ENCODE measurements around the gene DNAJC12. TPM values are rescaled to one million over a fixed set of nuclear protein-coding genes. Genes with fewer than 3 reads are reported as not detected.
"Not testable (repeated sequence)": the region's sequence is repeated elsewhere in the genome, so short reads cannot be mapped to it uniquely, and the experiment has no call there.

DNAJC12 gene
- 33.6 TPM for polyA plus RNA-seq (2012; ENCODE audit: insufficient read depth, insufficient read length, low read depth)

DNA sequence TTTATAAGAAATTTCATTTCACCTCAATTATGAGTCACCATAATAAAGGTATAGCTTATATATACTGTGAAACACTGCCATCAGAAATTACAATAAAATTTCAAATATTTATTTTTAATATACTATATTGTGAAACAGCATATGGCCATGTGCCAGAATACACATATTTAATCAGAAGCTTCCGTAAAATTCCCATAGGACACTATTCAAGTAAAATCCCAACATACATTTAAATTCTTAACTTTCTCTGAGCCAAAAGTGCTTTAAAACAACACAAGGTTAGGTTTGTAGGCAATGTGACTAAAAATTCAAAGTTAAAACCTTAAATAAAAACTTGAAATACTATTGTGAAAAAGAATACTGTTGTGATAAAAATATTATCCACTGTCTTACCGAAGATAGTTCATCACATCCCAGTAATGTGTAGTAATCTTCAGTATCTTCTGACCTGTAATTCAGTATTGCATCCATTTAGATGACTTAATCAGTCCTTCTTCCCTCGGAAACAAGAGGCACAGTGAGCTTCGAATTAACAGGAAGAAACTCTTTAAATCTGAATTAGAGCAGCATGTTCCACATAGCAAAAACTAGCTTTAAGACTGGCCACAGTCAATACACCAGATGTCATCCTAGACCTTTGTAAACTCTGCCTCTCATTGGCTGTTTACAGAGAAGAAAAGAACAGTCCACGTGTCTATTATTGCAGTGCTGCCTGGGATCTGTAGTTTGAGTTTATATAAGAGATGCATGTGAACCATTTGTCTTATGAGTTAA lies at the start of gene DNAJC12:
DNAJC12 (minus strand) TSS at position 648 of the 774 bp plus-strand sequence; CDS start at position 471, 177 bp downstream.
- Histone ChIP-seq H3K4me1 (peaks cover 15% of the 10 kb centered on the region), H3K4me3 (ENCODE audit: low read depth, low read length) (peak within 1 kb of the TSS; percentile 83), H3K9me3 (no peaks in the 10 kb centered on the region), H3K36me3 (no peaks in the 10 kb centered on the region), H3K27me3 (no peaks in the 10 kb centered on the region)
- peak; percentile 23 for DNase-seq
- TF ChIP-seq, protein P1, sequence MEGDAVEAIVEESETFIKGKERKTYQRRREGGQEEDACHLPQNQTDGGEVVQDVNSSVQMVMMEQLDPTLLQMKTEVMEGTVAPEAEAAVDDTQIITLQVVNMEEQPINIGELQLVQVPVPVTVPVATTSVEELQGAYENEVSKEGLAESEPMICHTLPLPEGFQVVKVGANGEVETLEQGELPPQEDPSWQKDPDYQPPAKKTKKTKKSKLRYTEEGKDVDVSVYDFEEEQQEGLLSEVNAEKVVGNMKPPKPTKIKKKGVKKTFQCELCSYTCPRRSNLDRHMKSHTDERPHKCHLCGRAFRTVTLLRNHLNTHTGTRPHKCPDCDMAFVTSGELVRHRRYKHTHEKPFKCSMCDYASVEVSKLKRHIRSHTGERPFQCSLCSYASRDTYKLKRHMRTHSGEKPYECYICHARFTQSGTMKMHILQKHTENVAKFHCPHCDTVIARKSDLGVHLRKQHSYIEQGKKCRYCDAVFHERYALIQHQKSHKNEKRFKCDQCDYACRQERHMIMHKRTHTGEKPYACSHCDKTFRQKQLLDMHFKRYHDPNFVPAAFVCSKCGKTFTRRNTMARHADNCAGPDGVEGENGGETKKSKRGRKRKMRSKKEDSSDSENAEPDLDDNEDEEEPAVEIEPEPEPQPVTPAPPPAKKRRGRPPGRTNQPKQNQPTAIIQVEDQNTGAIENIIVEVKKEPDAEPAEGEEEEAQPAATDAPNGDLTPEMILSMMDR (IDR thresholded peaks at IDR 0.05; ENCODE audit: low read depth, low read length) = no peak

DNA sequence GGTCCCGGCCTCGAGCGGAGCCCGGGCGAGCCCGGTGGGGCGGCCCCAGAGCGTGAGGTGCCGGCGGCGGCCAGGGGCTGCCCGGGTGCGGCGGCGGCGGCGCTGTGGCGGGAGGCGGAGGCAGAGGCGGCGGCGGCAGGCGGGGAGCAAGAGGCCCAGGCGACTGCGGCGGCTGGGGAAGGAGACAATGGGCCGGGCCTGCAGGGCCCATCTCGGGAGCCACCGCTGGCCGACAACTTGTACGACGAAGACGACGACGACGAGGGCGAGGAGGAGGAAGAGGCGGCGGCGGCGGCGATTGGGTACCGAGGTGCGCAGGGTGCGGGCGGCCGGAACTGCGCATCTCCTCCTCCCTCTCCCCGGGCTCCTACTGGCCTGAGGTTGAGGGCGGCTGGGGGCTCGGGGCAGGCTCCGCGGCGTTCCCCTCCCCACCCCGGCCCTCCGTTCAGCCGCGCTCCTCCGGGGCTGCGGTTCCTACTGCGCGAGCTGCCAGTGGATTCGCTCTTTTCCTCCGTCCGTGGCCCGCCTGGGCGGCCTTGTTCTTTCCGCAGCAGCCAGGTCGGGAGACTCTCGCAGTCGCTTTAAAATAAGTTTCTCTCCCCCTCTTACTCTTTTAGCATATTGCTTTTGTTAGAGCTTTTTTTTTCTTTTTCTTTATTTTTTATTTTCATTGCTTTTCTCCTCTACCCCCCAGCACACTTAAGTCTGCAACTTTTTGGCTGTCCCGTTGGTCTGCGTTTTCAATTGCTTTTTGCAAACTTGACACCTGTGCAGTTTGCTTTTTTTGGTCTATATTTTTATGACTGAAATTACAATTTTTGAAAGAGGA lies 47.1 kb upstream of the DNAJC12 start:
- H3K36me3 ChIP-seq = peaks cover 29% of the 10 kb centered on the region
- TF ChIP-seq, protein P1 (IDR thresholded peaks at IDR 0.05; ENCODE audit: low read depth, low read length) = no peak
- no peaks in the 10 kb centered on the region for H3K27me3 ChIP-seq

DNA sequence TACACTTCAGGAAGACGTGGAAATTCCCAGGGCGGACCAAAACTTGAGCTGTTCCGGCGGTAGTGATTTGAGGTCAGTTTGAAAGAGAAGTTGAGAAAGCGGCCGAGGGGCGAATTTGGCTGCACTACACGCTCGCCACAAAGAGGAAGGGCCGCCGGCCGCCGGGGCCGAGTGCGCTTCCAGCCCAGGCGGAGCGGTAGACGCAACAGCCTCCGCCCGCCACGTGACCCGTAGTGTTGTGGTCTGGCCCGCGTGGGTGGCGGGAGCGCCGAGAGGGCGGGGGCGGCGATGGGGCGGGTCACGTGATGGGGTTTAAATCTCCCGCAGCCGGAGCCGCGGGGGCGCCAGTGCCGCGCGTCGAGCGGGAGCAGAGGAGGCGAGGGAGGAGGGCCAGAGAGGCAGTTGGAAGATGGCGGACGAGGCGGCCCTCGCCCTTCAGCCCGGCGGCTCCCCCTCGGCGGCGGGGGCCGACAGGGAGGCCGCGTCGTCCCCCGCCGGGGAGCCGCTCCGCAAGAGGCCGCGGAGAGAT lies 46.4 kb upstream of the DNAJC12 start, which contains the start of gene SIRT1:
SIRT1 (plus strand) TSS at position 344 of the 529 bp plus-strand sequence; CDS start at position 410, 66 bp downstream.
- peaks cover 24% of the 10 kb centered on the region for H3K36me3 ChIP-seq

More for the DNA sequence above, 47.1 kb upstream of the DNAJC12 start:
- H3K4me3 ChIP-seq (ENCODE audit: low read depth, low read length) = peak overlapping the region; percentile 94
- peak; percentile 84 for DNase-seq
- H3K4me1 ChIP-seq = no peaks in the 10 kb centered on the region
- H3K9me3 ChIP-seq = no peaks in the 10 kb centered on the region

DNA sequence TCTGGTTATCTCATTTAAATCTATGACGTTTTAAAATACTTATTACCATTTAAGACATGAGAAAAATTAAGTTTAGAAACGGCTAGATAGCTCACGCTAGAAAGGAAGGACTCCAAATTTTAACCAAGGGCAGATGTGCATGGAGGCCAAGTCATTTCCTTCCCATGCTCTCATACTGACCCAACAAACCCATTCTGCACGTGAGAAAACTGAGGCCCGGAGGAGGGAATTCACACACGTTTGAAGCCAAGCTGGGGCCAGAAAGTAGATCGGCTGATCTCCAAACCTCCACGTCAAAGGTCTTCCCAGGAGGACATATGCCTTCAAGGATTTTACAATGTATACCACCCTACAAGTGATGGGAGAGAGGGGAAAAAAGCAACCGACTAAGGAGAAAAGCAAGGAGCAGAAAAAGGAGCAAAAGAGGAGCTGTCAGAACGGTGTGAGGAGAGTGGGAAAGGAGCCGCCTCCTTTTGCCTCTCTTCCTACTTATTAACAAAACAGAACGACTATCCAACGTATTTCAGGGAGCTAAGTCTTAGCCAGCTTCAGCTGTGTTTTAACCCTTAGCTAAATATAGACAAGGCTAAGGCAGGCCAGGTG lies 45.8 kb upstream of the DNAJC12 start:
- H3K4me1 ChIP-seq = no peaks in the 10 kb centered on the region
- TF ChIP-seq, protein P1 (IDR thresholded peaks at IDR 0.05; ENCODE audit: low read depth, low read length) = no peak
- no peaks in the 10 kb centered on the region for H3K9me3 ChIP-seq
- no peak for DNase-seq
- no peaks in the 10 kb centered on the region for H3K27me3 ChIP-seq
- H3K4me3 ChIP-seq (ENCODE audit: low read depth, low read length) = peak overlapping the region; percentile 61
- H3K36me3 ChIP-seq = peaks cover 19% of the 10 kb centered on the region

More for the DNA sequence above, 46.4 kb upstream of the DNAJC12 start, which contains the start of gene SIRT1:
- H3K9me3 ChIP-seq = no peaks in the 10 kb centered on the region
- DNase-seq = peak; percentile 98
- H3K4me1 ChIP-seq = no peaks in the 10 kb centered on the region
- TF ChIP-seq, protein P1 (IDR thresholded peaks at IDR 0.05; ENCODE audit: low read depth, low read length) = no peak
- no peaks in the 10 kb centered on the region for H3K27me3 ChIP-seq
- peak within 1 kb of the TSS; percentile 94 for H3K4me3 ChIP-seq (ENCODE audit: low read depth, low read length)

DNA sequence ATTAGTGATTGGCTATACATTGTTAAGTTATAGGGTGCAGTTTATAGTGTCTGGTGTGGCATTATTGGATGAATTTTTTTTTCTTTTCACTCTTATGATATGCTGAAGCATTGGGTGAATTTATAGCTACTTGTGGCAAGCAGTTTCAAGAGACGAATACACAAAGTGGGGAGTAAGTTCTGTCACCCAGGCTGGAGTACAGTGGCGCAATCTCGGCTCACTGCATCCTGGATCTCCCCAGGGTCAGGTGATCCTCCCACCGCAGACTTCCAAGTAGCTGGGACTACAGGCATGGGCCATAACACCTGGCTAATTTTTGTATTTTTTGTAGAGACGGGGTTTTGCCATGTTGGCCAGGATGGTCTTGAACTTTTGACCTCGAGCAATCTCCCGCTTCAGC lies 40.1 kb upstream of the DNAJC12 start:
- no peaks in the 10 kb centered on the region for H3K27me3 ChIP-seq
- no peak overlapping the region for H3K4me3 ChIP-seq (ENCODE audit: low read depth, low read length)
- H3K9me3 ChIP-seq = no peaks in the 10 kb centered on the region
- TF ChIP-seq, protein P1 (IDR thresholded peaks at IDR 0.05; ENCODE audit: low read depth, low read length) = no peak
- no peaks in the 10 kb centered on the region for H3K4me1 ChIP-seq
- no peaks in the 10 kb centered on the region for H3K36me3 ChIP-seq
- DNase-seq = no peak

DNA sequence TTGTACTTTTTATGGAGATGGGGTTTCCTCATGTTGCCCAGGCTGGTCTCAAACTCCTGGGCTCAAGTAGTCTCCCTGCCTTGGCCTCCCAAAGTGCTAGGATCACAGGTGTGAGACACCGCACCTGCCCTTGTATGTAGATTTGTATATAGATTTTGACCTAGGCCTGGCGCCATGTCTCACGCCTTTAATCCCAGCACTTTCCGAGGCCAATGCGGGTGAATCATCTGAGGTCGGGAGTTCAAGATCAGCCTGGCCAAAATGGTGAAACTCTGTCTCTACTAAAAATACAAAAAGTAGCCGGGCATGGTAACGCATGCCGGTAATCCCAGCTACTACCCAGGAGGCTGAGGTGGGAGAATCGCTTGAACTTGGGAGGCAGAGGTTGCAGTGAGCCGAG lies 39.4 kb upstream of the DNAJC12 start:
- not testable (repeated sequence) for H3K4me1 ChIP-seq; H3K27me3 ChIP-seq; DNase-seq; H3K4me3 ChIP-seq (ENCODE audit: low read depth, low read length); H3K9me3 ChIP-seq; H3K36me3 ChIP-seq

Measured in BE2C (cell line).